Mesendoderm (in vitro differentiated cells): Measurements from ENCODE around the gene DEAF1.

Experiments used
- DNase-seq: peaks from one replicate; pipeline ENCODE4 v3.0.0; 2013
- H2AK5ac ChIP-seq: 2 replicates; pipeline ENCODE4 v1.6.1; 2013; ENCODE audit warnings: low read length, inconsistent platforms
- H2BK120ac ChIP-seq: 2 replicates; pipeline ENCODE4 v1.6.1; 2013; ENCODE audit warnings: low read depth, mild to moderate bottlenecking, low read length, moderate library complexity, mixed read lengths
- H2BK15ac ChIP-seq: replicated peaks from 2 replicates; pipeline ENCODE4 v1.6.1; 2013; ENCODE audit warnings: low read depth, mild to moderate bottlenecking, moderate library complexity
- H2BK5ac ChIP-seq: 2 replicates; pipeline ENCODE4 v1.6.1; 2013; ENCODE audit warnings: low read length, inconsistent platforms
- H3K18ac ChIP-seq: 2 replicates; pipeline ENCODE4 v1.6.1; 2013; ENCODE audit warnings: mild to moderate bottlenecking, low read length, mixed read lengths
- H3K23ac ChIP-seq: one replicate; pipeline ENCODE4 v1.6.1; 2013; ENCODE audit warnings: low read length
- H3K27ac ChIP-seq: 2 replicates; pipeline ENCODE4 v1.5.1; 2013; ENCODE audit warnings: low read depth, mild to moderate bottlenecking, inconsistent platforms, low read length, moderate library complexity
- H3K27me3 ChIP-seq: 2 replicates; pipeline ENCODE4 v1.6.1; 2013; ENCODE audit warnings: low read length, control low read depth, mild to moderate bottlenecking, inconsistent platforms; ENCODE audit not compliant: insufficient read depth, poor library complexity
- H3K36me3 ChIP-seq: 2 replicates; pipeline ENCODE4 v1.6.1; 2013; ENCODE audit warnings: low read length, inconsistent platforms; ENCODE audit not compliant: control insufficient read depth, insufficient read depth
- H3K4ac ChIP-seq: one replicate; pipeline ENCODE4 v1.6.1; 2013; ENCODE audit warnings: low read depth, mild to moderate bottlenecking, low read length, moderate library complexity
- H3K4me1 ChIP-seq: 2 replicates; pipeline ENCODE4 v1.6.1; 2013; ENCODE audit warnings: low read depth, low read length, inconsistent platforms; ENCODE audit not compliant: control insufficient read depth
- H3K4me2 ChIP-seq: 2 replicates; pipeline ENCODE4 v1.6.1; 2013; ENCODE audit warnings: low read length
- H3K4me3 ChIP-seq: 2 replicates; pipeline ENCODE4 v1.5.1; 2013; ENCODE audit warnings: mild to moderate bottlenecking, low read length
- H3K56ac ChIP-seq: one replicate; pipeline ENCODE4 v1.6.1; 2013; ENCODE audit warnings: low read length
- H3K79me1 ChIP-seq: 2 replicates; pipeline ENCODE4 v1.6.1; 2013; ENCODE audit warnings: low read length, inconsistent platforms
- H3K79me2 ChIP-seq: 2 replicates; pipeline ENCODE4 v1.6.1; 2013; ENCODE audit warnings: mild to moderate bottlenecking, low read length; ENCODE audit not compliant: control insufficient read depth, insufficient read depth
- H3K9ac ChIP-seq: 2 replicates; pipeline ENCODE4 v1.6.1; 2013; ENCODE audit warnings: low read length, inconsistent platforms
- H4K5ac ChIP-seq: one replicate; pipeline ENCODE4 v1.6.1; 2013; ENCODE audit warnings: low read length
- H4K8ac ChIP-seq: one replicate; pipeline ENCODE4 v1.6.1; 2013; ENCODE audit warnings: low read depth, mild to moderate bottlenecking, control low read depth, low read length, moderate library complexity
- WGBS: extraction: QIAGEN DNeasy Blood & Tissue Kit; methylation state at CpG from one replicate; pipeline ENCODE4 v1.1.7; 2013; ENCODE audit warnings: low lambda C conversion rate, missing lambda C conversion rate; ENCODE audit not compliant: insufficient coverage; ENCODE audit errors: extremely low coverage; 5-methylcytosine and 5-hydroxymethylcytosine counted together

Gene DEAF1

GRCh38 chr11:614623-615503, 80.2 kb downstream of the DEAF1 start:
- Histone ChIP-seq H3K4me2 (peak overlapping the region; percentile 80), H3K4ac (no peak overlapping the region), H3K18ac (no peak overlapping the region), H3K27me3 (no peaks in the 10 kb centered on the region), H3K9ac (peak overlapping the region; percentile 88), H2BK15ac (no peak overlapping the region), H3K4me3 (peak overlapping the region; percentile 69), H3K27ac (peak overlapping the region; percentile 2), H3K79me2 (no peaks in the 10 kb centered on the region), H3K36me3 (peaks cover 1% of the 10 kb centered on the region), H2BK5ac (no peak overlapping the region), H2BK120ac (no peak overlapping the region), H3K56ac (peak overlapping the region; percentile 94), H3K79me1 (peaks cover 2% of the 10 kb centered on the region), H3K4me1 (no peaks in the 10 kb centered on the region), H2AK5ac (no peak overlapping the region), H4K8ac (no peak overlapping the region), H3K23ac (peak overlapping the region; percentile 45), H4K5ac (no peak overlapping the region)
- WGBS: no CpG with 5 or more reads among the region's 68 CpGs
- DNase-seq: no peak

- no peak for DNase-seq
- no peak overlapping the region for H3K27ac ChIP-seq
These were observed 80.9 kb downstream of the DEAF1 start for GRCh38 chr11:614021-614622.

DNA sequence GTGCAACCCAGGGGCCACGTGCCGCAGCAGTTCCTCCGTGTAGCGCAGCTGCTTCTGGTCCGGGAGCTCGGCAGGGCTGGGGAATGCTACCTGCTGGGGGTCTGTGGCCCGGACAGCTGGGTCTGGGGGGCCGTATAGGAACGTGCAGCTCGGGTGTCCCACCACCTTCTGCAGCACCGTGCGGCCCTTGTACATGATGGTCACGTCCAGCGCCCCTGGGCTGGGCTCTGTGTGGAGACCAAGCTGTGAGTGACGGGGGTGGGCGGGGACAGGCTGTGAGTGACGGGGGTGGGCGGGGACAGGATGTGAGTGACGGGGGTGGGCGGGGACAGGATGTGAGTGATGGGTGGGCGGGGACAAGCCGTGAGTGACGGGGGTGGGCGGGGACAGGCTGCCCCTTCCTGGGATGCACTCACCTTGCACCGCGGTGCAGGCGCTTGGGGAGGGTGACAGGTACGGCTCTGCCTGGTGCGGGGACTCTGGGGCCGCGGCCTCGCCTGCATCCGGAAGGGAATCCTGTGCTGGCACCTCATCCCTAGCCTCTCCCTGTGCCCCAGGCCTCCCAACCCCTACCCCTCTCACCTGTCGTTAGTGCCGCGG, 81.6 kb downstream of the DEAF1 start:
- H3K4me3 ChIP-seq: no peak overlapping the region
- peaks cover 2% of the 10 kb centered on the region for H3K79me1 ChIP-seq
- no peaks in the 10 kb centered on the region for H3K79me2 ChIP-seq
- H4K8ac ChIP-seq: no peak overlapping the region
- H3K36me3 ChIP-seq: peaks cover 3% of the 10 kb centered on the region
- H3K56ac ChIP-seq: no peak overlapping the region
- no peak overlapping the region for H3K9ac ChIP-seq
- H2AK5ac ChIP-seq: no peak overlapping the region
- no peak overlapping the region for H2BK15ac ChIP-seq
- no peak overlapping the region for H4K5ac ChIP-seq
- H3K27ac ChIP-seq: no peak overlapping the region
- WGBS: no CpG with 5 or more reads among the region's 36 CpGs
- no peak overlapping the region for H3K23ac ChIP-seq
- DNase-seq: peak; percentile 85
- no peak overlapping the region for H3K4ac ChIP-seq
- no peaks in the 10 kb centered on the region for H3K4me1 ChIP-seq
- H2BK120ac ChIP-seq: no peak overlapping the region
- no peak overlapping the region for H3K18ac ChIP-seq
- no peak overlapping the region for H2BK5ac ChIP-seq
- no peak overlapping the region for H3K4me2 ChIP-seq
- no peaks in the 10 kb centered on the region for H3K27me3 ChIP-seq

More at GRCh38 chr11:614021-614622, 80.9 kb downstream of the DEAF1 start:
- Histone ChIP-seq H3K9ac (no peak overlapping the region), H3K4me1 (no peaks in the 10 kb centered on the region), H4K8ac (no peak overlapping the region), H3K79me1 (peaks cover 2% of the 10 kb centered on the region), H2BK5ac (no peak overlapping the region), H4K5ac (no peak overlapping the region), H3K18ac (no peak overlapping the region), H3K4me3 (no peak overlapping the region), H2AK5ac (no peak overlapping the region), H2BK15ac (no peak overlapping the region), H2BK120ac (no peak overlapping the region), H3K4ac (no peak overlapping the region), H3K79me2 (no peaks in the 10 kb centered on the region), H3K27me3 (no peaks in the 10 kb centered on the region), H3K4me2 (no peak overlapping the region), H3K56ac (no peak overlapping the region), H3K36me3 (peaks cover 3% of the 10 kb centered on the region), H3K23ac (no peak overlapping the region)
- no CpG with 5 or more reads among the region's 14 CpGs for WGBS

GRCh38 chr11:612961-613300, 82.1 kb downstream of the DEAF1 start:
- no CpG with 5 or more reads among the region's 10 CpGs for WGBS
- no peaks in the 10 kb centered on the region for H3K79me2 ChIP-seq
- no peak overlapping the region for H3K23ac ChIP-seq
- no peaks in the 10 kb centered on the region for H3K4me1 ChIP-seq
- H3K27me3 ChIP-seq: no peaks in the 10 kb centered on the region
- no peak overlapping the region for H2AK5ac ChIP-seq
- H3K18ac ChIP-seq: no peak overlapping the region
- H3K36me3 ChIP-seq: peaks cover 6% of the 10 kb centered on the region
- H3K9ac ChIP-seq: no peak overlapping the region
- no peak overlapping the region for H2BK15ac ChIP-seq
- no peak overlapping the region for H3K56ac ChIP-seq
- no peak overlapping the region for H3K4me2 ChIP-seq
- no peak overlapping the region for H2BK120ac ChIP-seq
- H3K27ac ChIP-seq: no peak overlapping the region
- H2BK5ac ChIP-seq: no peak overlapping the region
- no peak overlapping the region for H4K8ac ChIP-seq
- no peak for DNase-seq
- H3K4ac ChIP-seq: no peak overlapping the region
- no peak overlapping the region for H3K4me3 ChIP-seq
- H3K79me1 ChIP-seq: peaks cover 2% of the 10 kb centered on the region
- H4K5ac ChIP-seq: no peak overlapping the region

GRCh38 chr11:612201-612960, 82.6 kb downstream of the DEAF1 start:
- no CpG with 5 or more reads among the region's 27 CpGs for WGBS
- Histone ChIP-seq H3K27me3 (no peaks in the 10 kb centered on the region), H3K18ac (no peak overlapping the region), H4K5ac (no peak overlapping the region), H3K4me3 (no peak overlapping the region), H3K79me1 (peaks cover 2% of the 10 kb centered on the region), H3K56ac (no peak overlapping the region), H3K4ac (no peak overlapping the region), H3K23ac (no peak overlapping the region), H3K4me1 (no peaks in the 10 kb centered on the region), H3K9ac (no peak overlapping the region), H3K36me3 (peaks cover 8% of the 10 kb centered on the region), H2AK5ac (no peak overlapping the region), H4K8ac (no peak overlapping the region), H3K27ac (no peak overlapping the region), H3K79me2 (no peaks in the 10 kb centered on the region), H2BK15ac (no peak overlapping the region), H2BK5ac (no peak overlapping the region), H2BK120ac (no peak overlapping the region), H3K4me2 (no peak overlapping the region)
- DNase-seq: peak; percentile 45
